Hematopoietic multipotent progenitor cell treated with erythropoietin and hydrocortisone succinate and interleukin-3 and kit ligand, for 15 days (in vitro differentiated cells): ENCODE measurements around the gene SLC10A7.

ENCODE experiments used
- DNase-seq: peaks from one replicate; pipeline ENCODE4 v3.0.0-alpha.2; 2015; ENCODE audit warnings: low spot score

Gene SLC10A7

DNA sequence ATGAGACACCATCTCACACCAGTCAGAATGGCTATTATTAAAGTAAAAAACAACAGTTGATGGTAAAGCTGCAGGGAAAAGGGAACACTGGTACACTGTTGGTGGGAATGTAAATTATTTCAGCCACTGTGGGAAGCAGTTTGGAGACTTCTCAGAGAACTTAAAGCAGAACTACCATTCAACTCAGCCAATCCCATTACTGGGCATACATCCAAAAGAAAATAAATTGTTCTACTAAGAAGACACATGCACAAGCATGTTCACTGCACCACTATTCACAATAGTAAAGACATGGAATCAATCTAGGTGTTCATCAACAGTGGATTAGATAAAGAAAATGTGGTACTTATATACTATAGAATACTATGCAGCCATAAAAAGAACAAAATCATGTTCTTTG lies 172.4 kb downstream of the SLC10A7 start:
- DNase-seq, result no peak

DNA sequence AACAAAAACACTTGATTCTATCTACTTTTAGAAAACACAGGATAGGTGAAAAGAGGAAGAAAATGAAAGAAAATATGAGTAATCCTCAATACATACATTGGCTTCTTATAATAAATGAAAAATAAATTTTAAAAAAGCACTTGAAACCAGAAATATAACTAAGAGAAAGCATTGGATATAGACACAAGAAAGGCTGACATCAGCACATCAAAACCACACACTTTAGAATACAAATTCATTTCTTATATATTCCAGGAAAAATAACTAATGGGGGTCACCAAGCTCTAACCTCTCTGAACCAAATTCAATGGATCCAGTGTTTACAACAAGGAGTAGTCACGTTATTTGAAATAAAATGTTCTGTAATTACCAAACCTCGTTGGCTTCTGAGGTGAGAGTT lies 173.9 kb downstream of the SLC10A7 start:
- no peak for DNase-seq

DNA sequence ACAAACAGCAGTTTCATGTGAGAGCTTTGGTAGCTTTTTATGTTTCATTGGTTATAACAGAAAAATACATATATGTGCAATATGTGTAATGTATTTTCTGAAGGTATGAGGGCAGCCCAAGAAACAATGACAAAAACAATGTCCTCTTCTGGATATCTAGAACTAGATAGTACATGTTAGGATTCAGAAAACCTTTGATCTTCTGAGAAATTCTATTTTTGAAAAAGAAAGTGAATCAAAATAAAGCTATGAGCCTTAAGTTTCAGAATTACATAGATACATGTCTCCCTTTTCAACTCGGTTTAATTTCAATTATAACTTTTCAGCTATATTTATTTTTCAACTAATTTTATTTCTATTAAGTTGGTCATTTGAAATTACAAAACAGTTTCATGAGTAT lies 175.5 kb downstream of the SLC10A7 start:
- no peak for DNase-seq

DNA sequence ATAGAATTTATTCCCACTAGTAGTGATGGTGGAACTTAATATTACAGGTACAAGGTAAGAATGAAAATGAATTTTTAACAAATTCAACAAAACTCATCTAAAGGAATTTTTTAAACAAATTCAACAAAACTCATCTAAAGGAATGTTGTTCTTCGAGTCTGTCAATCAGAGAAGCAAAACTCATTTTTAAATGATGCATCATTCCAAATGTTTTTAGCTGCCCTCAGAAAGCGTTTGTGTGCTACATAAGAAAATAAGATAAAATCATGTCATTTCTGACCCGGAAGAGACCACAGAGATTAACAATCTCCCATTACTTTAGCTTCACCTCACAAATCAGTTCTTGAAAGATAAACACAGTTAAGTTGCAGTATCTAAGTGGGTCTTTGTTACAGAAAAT lies 178.0 kb downstream of the SLC10A7 start:
- DNase-seq, result no peak

DNA sequence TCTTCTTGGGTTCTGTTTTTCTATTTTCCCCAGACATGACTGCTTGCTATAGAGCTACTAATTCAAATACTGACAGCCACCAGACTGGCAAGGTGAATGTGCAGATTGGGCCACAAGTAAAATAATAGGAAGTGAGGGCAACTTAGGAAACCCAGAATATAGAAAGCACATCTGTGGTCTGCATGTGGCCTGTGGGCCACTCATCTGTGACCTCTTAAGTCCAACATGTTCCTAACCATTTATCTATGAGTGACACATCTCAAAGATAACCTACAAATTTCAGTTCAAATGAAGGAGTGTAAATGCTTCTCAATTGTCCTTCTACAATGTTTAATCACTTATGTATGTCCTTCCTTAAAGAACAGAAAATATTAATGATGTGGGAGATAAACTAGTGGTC lies 178.5 kb downstream of the SLC10A7 start:
- no peak for DNase-seq

DNA sequence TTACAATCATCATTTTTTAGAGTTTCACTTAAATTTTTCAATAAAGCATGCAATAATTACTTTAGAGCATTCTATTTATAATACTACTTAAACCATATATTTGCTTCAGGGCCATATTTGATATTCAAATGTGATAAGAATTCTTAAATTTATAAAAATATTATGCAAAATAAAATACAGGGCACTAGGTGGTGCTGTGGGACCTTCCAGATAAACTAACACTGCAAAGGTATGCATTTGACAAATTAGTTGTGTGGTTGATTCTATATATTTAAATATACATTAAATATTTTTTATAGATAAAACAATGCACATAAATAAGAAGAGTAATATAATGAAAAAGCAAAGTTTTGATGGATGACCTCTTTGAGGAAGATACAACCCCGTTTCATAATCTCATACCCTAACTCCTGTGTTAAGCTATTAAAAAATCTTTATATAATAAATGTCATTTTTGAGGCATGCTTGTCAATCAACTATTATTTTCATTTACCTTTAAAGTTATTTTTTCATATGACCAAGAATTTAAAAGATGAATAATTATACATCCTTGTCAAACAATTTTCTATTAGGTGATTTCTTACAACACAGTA lies 179.0 kb downstream of the SLC10A7 start:
- peak; percentile 49 for DNase-seq

DNA sequence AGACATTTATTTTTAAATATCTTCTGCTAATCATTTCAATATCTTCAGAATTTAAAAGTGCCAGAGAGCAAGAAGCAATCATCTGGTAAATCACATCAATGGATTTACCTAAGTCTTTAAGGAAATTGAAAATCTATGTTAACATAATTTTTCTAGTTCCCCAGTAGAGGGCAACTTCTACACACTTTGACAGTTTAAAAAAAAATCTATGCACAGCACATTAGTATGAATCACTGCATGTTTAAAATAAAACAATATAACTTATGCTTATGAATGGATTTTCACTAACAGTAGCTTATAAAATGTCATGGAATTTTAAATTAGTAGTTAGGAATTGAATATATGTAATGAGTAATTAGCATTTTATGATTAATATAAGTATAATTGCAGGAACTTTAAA lies 180.9 kb downstream of the SLC10A7 start:
- no peak for DNase-seq

DNA sequence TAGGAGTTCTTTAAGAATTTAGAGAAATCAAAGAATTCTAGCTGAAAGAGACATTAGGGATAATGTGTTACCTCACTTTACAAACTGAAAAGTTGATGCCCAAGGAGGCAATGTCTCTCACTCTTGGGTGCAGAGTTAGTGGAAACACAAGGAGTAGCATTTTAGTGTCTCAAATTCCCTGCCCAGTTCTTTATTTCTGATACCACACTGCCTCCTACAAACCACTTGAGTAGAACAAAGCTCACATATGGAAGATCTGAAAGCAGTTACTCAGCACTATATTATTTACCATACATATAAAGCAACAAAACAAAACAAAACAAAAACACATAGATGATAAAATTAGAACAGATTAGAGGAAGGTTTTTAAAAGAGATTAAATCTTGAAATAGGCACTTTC lies 183.2 kb downstream of the SLC10A7 start:
- DNase-seq, result no peak

DNA sequence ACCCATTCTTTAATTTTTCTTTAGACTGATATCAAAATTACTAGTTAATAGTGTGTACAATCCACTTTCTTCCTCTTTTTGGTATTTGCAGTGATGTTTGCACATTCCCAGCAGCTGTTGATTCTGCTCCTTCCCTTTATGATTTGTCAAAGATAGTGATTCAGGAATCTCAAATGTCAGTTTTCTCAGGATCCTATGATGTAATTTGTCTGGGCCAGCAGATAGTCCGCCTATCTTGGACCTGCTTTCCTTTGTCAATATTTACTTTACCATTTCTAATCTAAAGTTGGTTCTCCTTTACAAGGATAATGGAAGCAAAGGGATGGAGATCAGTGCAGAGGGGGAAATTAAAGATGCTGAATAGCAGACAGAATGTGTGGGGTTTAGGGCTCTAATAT lies 185.3 kb downstream of the SLC10A7 start:
- no peak for DNase-seq

DNA sequence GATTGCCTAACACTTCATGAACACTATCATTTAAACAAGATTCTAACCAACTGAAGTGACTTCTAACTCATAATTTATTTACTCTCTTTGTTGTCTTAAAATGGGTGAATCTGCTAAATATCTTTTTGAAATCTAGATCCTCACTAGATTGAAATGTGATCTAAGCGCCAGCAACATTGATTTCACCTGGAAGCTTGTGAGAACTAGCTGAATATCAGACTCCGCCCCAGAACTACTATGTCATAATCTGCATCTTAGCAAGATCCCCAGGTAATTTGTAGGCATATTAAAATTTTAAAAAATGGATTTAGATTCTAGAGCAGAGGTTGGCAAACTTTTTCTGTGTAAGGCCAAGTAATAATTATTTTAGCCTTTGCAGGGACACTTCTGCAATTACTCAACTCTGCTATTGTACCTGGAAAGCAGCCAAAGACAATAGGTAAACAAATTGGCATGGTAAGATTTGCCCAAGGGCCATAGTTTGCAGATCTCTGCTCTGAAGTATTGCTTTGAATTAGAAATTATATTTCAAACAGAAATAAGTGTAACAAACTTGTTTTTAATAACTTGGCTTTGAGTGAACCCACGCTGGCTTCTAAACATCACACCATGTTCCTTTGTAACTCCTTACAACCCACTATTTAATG lies 185.9 kb downstream of the SLC10A7 start:
- DNase-seq, result no peak

DNA sequence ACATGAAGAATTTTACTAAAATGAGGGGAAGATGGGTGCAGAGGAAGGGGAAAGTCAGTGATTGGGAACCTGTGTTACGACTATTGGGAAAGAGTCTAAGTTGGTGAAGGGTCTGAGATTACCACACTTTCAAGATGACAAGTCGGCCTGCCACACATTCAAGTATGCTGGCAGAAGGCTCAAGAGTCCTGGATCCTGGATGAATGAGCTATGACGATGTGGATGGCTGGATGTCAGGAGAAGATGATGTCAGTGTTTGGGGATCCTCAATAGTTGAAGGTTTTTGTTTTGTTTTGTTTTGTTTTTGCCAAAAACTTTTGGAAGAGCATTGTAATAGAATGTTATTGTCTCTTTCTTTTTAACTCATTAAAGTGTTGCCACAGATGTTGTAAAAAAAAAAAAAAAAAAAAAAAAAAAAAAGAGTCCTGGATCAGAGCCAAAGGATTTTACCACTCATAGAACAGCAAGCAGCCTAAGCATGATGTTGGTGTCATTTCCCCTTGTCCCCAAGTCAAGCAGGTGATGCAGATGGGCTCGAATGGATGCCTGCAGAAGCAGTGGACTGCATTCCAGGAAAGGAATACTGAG lies 186.8 kb downstream of the SLC10A7 start:
- no peak for DNase-seq

DNA sequence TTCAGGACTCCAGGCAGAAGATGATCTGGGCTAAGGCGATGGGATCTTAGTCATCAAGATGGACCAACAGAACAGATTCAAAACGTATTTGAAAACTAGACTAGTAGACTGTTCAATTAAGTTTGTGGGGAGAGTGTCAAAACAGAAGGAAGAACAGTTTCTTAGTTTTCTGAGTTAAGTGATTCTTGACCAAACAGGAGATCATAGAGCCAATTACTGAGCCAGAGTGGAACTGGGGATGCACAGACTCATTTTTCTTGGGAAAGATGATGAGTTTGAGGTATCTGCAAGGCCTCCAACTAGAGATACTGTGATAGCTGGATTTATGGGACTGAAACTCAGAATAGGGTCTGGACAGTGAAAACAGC lies 187.9 kb downstream of the SLC10A7 start:
- DNase-seq, result no peak

DNA sequence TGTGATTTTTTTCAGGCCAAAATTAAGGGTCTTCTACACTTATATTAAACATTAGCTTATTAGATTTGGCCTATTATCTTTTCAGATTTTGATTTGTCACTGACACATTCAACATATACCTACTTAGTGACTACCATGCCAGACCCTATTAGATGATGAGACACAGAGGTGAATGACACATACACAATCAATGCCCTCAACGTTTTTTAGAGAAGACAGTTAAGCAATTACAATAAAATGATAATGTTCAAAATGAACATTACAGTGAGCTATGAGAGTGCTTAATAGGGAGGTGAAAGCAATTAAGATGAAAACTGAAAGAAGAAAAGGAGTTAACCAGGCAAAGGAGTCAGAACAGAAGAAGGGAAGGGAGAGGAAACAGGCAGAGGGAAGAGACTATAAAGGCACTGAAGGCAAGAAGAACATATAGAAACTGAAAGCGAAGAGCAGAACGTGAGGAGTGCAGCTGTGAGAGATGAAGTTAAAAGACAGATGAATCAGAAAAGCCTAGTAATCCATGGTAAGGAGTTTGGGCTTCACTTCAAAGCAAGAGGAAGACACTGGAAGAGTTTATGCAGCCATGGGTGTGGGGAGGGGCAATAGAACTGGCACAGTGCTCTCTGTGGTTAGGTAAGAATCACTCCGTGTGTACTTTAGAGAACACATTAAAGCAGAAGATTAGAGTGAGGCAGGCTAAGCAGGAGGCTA lies 188.4 kb downstream of the SLC10A7 start:
- DNase-seq, result no peak

DNA sequence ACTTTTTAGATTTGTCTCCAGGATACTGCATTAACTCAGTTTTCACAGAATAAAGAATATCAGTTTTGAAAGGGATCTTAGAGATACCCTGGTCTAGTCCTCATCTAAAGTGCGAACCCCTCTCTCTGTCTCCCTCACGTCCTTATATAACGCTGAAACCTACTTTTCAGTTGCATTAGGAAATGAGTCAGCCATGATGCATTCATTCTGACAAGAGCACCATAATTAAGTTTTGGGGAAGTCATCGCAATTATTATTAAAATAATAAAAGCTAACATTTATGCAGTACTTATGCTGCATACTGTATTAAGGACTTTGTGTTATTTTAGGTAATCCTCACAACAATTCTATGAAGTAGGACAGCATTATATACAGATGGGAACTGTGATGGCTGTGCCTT lies 191.3 kb downstream of the SLC10A7 start:
- no peak for DNase-seq

DNA sequence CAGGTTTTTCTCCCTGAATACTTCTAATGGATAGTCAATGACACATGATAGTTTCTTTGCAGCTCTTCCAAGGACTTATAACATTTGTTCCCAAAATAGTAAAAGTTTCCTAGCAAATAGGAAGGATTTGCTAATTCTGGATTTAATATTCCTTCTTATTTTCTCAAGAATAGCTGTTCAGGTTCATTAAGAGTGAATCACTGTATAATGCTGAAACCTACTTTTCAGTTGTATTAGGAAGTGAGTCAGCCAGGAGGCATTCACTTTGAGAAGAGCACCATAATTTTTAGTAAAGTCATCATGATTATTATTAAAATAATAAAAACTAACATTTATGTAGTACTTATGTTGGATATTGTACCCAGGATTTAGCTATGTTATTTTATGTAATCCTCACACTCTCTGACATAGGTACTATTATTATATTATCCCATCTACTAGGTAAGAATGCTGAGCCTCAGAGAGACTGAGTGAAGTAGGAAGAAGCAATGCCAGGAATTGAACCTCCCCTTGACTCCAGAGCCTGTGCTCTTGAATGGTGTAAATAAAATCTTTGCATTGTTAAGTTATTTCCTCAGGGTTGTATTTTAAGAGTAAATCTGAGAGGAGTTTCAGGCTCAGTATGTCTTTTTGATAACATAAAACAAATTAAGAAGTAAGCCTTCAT lies 192.6 kb downstream of the SLC10A7 start:
- DNase-seq, result no peak

DNA sequence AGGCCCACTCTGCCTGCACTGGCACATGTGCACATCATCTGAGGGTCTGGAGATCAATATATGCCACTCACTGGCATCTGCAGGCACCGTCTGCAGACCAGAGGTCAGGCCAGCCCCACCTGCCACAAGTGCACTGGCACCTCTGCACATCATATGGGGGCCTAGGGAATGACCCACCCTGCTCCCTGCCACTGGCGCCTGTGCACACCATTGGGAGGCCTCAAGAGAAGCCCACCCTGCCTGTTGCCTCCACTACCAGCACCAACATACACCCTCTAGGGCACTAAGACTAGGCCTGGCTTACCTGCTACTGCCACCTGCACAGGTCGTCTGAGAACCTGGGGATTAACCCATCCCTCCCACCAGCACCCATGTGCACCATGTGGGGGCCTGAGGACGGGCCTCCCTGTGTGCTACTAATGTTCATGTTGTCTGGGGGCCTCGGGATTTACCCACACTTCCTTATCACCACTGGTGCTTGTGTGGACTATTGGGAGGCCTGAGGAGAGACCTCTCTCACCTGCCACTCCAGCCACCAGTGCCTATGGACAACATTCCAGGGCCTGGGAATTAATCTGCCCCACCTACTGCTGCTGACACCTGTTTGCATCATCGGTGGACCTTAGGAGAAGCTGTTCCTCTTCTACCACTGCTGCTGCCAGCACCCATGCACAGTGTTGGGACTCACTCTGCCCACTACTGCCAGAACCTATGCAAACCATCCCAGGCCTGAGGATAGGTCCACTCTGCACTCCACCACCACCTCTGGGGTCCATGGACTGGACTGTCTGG lies 193.7 kb downstream of the SLC10A7 start:
- DNase-seq, result no peak

DNA sequence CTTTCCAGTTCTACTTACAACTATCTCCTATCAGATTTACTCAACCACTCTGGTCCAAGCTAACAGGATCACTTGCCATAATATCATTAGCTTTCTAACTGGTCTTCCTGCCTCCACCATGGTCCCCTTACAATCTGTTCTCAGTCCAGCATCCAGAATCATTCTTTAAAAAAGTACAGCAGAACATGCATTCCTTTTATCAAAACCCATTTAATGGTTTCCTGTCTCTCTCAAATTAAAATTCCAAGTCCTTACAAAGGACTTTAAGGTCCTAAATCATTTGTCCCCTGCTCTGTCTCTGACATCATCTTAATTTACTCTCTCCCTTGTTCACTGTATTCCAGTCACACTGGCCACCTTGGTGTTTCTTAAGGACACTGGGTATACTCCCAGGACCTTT lies 202.8 kb downstream of the SLC10A7 start:
- no peak for DNase-seq

DNA sequence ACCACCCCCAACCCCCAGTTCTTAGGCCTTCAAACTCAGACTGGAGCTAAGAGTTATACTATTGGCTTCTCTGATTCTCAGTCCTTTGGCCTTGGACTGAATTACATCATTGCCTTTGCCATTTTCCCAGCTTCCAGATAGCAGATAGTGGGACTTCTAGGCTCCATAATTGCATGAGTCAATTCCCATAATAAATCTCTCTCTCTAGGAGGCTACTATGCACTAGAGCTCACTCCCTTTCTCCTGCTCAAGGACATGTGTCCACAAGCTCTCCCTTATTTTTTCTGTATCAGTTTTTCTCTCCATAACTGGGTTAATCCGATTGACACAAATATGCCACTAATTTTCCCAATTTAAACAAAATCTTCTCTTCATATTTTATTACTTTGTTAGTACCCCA lies 204.0 kb downstream of the SLC10A7 start:
- no peak for DNase-seq

DNA sequence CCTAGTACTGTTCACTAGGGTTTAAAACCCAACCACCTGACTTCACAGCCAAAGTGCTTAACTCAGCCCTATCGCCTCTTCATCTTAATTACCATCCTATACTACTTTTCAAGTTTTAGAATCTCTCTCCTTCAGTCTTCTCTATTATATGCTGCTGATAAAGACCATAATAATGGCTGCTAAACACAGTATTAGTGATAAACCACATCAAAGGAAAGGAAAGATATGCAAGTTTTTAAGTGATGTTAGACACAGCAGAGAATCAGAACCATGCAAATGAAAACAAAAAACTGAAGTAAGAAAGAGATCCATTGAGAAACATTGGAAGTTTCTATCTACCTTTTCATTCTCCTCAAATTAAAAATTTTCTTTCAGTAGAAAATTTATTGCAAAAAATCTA lies 206.6 kb downstream of the SLC10A7 start:
- no peak for DNase-seq

DNA sequence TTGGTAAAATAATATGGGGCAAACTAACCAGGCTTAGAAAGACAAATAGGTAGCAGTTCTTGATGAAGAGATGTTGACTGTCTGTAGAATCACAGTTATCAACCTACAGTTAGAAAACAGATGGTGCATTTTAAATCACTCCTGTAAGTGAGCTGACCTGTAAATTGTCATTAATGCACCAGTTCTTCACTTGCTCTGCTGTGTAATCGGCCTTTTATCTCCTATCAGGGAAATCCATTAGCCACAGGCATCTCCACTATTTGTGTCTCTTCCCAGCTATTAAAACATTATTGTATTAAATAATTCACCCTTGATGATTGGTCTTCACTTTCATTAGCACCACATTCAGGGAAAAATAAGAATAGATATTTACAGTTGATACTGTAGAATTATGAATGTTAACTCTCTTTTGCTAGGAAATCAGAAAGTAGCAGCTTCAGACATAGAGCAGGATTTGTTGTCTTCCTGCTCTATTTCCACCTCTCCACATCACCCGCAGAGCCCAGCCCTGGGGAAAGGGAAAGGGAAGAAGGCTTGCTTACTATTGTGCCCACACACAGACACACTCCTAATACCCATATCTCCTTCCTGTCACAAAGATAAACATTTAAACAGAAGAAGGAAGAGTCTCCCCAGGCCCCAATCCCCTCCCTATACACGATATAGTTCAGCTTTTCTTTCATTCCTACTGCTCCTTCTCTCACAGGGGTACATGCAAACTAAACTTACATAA lies 210.3 kb downstream of the SLC10A7 start:
- no peak for DNase-seq

DNA sequence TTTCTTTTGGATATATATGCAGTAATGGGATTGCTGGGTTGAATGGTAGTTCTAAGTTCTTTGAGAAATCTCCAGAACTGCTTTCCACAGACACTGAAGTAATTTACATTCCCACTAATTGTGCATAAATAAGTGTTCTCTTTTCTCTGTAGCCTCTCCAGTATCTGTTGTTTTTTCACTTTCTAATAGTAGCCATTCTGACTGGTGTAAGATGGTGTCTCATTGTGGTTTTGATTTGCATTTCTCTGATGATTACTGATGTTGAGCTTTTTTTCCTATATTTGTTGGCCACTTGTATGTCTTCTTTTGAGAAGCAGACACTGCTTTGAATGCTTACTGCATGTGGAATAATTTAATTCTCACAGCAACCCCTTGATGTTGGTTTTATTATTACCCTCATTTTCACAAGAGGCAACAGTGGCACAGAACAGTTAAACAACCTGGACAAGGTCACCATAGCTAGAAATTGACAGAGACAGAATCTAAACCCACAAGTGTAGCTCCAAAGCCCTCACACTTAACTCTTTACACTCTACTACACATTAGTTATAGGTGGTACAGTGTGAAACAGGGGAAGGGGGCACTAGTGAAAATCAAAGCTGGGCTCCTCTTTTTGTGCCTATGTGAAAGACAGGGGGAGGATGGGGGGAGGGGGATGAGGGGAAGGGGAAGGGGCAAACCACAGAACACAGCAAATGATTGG lies 211.3 kb downstream of the SLC10A7 start:
- no peak for DNase-seq
